Stomach (tissue), 9 donors: ENCODE results near the gene ALB. TPM values are rescaled to one million over a fixed set of nuclear protein-coding genes. Genes with fewer than 3 reads are reported as not detected.

Experiments used
- DNase-seq, 2 donors: peaks; one replicate each; pipeline versions ENCODE4 v3.0.0 to v3.0.0-alpha.2; 2013 to 2019
- H3K27ac ChIP-seq, 5 donors: fragments of 200-600 bp in 4 of 5; sonication (generic) in 4 of 5; one replicate each; pipeline ENCODE4 v1.5.1; 2013 to 2019; ENCODE audit warnings: mild to moderate bottlenecking in 1 of 5, moderate library complexity in 1 of 5
- H3K27me3 ChIP-seq, 3 donors: fragments of 200-600 bp; sonication (generic); one replicate each; pipeline ENCODE4 v1.5.1; 2017 to 2019; ENCODE audit warnings: mixed run types in 1 of 3
- H3K36me3 ChIP-seq, 4 donors: fragments of 200-600 bp; sonication (generic); 1 replicate in 3 of 4; 2 replicates in 1 of 4; pipeline ENCODE4 v1.5.1; 2016 to 2019
- H3K4me1 ChIP-seq, 4 donors: fragments of 200-600 bp; sonication (generic); one replicate each; pipeline ENCODE4 v1.5.1; 2016 to 2019
- H3K4me3 ChIP-seq, 4 donors: fragments of 200-600 bp; sonication (generic) in 3 of 4; one replicate each; pipeline ENCODE4 v1.5.1; 2016 to 2019; ENCODE audit warnings: mild to moderate bottlenecking in 1 of 4
- H3K9me3 ChIP-seq, 4 donors: fragments of 200-600 bp; sonication (generic); one replicate each; pipeline ENCODE4 v1.5.1; 2016 to 2019
- EP300 ChIP-seq: sonication (generic); formaldehyde crosslinking; IDR thresholded peaks from one replicate; pipeline ENCODE4 v1.6.1; 2017; ENCODE audit warnings: antibody characterized with exemption
- POLR2A ChIP-seq, 4 donors: fragments of 450-650 bp; IDR thresholded peaks; one replicate each; pipeline ENCODE4 v1.6.1; 2016; ENCODE audit warnings: antibody characterized with exemption in 4 of 4, control low read depth in 2 of 4, mild to moderate bottlenecking in 1 of 4, moderate library complexity in 1 of 4
- POLR2AphosphoS5 ChIP-seq, 3 donors: sonication (generic); formaldehyde crosslinking; IDR thresholded peaks; one replicate each; pipeline ENCODE4 v1.6.1; 2016; ENCODE audit warnings: antibody characterized with exemption in 3 of 3
- WGBS, 5 donors: extraction: QIAGEN DNeasy Blood & Tissue Kit in 3 of 5; methylation state at CpG; one replicate each; pipeline versions ENCODE4 v1.1.5 to v1.1.7; 2013 to 2018; 5-methylcytosine and 5-hydroxymethylcytosine counted together
- intact Hi-C: fragments of 100-400 bp; cut with DNase I; formaldehyde crosslinking; loops from one replicate; pipeline ENCODE4 v1.15.1; 2023; ENCODE audit warnings: low total_unique reads
- polyA plus RNA-seq, 3 donors: library from polyadenylated mRNA; stranded (reverse); fragments of 200-250 nt; gene quantifications; one replicate each; pipeline ENCODE4 v1.2.3, GENCODE V29; 2013
- total RNA-seq, 5 donors: library from RNA; depleted of rRNA; stranded (reverse); fragments of >200 nt; gene quantifications; one replicate each; pipeline versions ENCODE4 v1.1.0 to v1.2.3, GENCODE V29; 2014 to 2016
- TF ChIP-seq, protein P1 (sequence below), 7 experiments: fragments of 450-650 bp in 4 of 7; fragments of 200-600 bp in 3 of 7; sonication (generic) in 3 of 7; IDR thresholded peaks; one replicate each; pipeline ENCODE4 v1.5.1; 2016 to 2019; ENCODE audit warnings: antibody characterized with exemption in 7 of 7, control low read depth in 2 of 7, mild to moderate bottlenecking in 1 of 7
- donor health status: healthy with polysubstance abuse.
- donor health status: Bipolar disorder and iron deficiency.
- donor health status: healthy.

ALB gene
- total and polyA plus RNA-seq, 8 donors = 0.48 to 101 (median 3.0) TPM; not detected in 4

DNA sequence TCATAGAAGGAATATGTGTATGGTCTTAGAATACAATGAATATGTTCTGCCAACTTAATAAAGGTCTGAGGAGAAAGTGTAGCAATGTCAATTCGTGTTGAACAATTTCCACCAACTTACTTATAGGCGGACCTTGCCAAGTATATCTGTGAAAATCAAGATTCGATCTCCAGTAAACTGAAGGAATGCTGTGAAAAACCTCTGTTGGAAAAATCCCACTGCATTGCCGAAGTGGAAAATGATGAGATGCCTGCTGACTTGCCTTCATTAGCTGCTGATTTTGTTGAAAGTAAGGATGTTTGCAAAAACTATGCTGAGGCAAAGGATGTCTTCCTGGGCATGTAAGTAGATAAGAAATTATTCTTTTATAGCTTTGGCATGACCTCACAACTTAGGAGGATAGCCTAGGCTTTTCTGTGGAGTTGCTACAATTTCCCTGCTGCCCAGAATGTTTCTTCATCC is 9.2 kb downstream of the ALB start:
- Histone ChIP-seq H3K27ac (no peak overlapping the region), H3K9me3 (no peaks in the 10 kb centered on the region), H3K27me3 (no peaks in the 10 kb centered on the region), H3K4me3 (no peak overlapping the region), H3K4me1 (no peaks in the 10 kb centered on the region), H3K36me3 (no peaks in the 10 kb centered on the region)
- 43 to 66% (median 57%) methylated on average over 4 of the region's 4 CpGs for WGBS, 5 donors
- no peak for DNase-seq
- intact Hi-C loops = no loop called here
- TF ChIP-seq, protein P1, sequence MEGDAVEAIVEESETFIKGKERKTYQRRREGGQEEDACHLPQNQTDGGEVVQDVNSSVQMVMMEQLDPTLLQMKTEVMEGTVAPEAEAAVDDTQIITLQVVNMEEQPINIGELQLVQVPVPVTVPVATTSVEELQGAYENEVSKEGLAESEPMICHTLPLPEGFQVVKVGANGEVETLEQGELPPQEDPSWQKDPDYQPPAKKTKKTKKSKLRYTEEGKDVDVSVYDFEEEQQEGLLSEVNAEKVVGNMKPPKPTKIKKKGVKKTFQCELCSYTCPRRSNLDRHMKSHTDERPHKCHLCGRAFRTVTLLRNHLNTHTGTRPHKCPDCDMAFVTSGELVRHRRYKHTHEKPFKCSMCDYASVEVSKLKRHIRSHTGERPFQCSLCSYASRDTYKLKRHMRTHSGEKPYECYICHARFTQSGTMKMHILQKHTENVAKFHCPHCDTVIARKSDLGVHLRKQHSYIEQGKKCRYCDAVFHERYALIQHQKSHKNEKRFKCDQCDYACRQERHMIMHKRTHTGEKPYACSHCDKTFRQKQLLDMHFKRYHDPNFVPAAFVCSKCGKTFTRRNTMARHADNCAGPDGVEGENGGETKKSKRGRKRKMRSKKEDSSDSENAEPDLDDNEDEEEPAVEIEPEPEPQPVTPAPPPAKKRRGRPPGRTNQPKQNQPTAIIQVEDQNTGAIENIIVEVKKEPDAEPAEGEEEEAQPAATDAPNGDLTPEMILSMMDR (IDR thresholded peaks at IDR 0.05) = no peak
- TF ChIP-seq EP300 (no peak), POLR2A (IDR thresholded peaks at IDR 0.05) (no peak), POLR2AphosphoS5 (IDR thresholded peaks at IDR 0.05) (no peak)

- no peak for DNase-seq
- H3K4me1 ChIP-seq = no peaks in the 10 kb centered on the region
- H3K27ac ChIP-seq = no peak overlapping the region
- no peak overlapping the region for H3K4me3 ChIP-seq
- H3K36me3 ChIP-seq = no peaks in the 10 kb centered on the region
- 78 to 86% (median 84%) methylated on average over 2 of the region's 2 CpGs for WGBS, 5 donors
- TF ChIP-seq, protein P1 (IDR thresholded peaks at IDR 0.05) = no peak
- TF ChIP-seq EP300 = no peak
- no peak for TF ChIP-seq POLR2AphosphoS5 (IDR thresholded peaks at IDR 0.05)
- TF ChIP-seq POLR2A (IDR thresholded peaks at IDR 0.05) = no peak
- no peaks in the 10 kb centered on the region for H3K9me3 ChIP-seq
- no peaks in the 10 kb centered on the region for H3K27me3 ChIP-seq
- intact Hi-C loops = no loop called here
Measured at GRCh38 chr4:73414936-73415271, 10.8 kb downstream of the ALB start.

DNA sequence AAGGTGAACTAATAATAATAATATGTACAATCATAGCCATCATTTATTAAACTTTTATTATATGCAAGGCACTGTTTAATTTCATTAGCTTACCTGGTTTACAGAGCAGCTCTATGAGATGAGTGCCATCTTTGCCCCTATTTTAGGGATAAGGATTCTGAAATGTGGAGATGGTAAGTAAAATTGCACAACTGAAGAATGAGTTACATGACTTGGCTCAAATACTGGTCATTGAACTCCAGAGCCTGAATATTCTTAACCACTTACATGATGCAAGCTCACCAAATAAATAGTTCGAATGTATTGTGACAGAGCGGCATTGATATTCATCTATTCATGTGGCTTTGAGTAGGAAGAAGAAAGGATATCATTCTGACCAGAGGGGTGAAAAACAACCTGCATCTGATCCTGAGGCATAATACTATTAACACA is 11.7 kb downstream of the ALB start:
- Histone ChIP-seq H3K4me1 (no peaks in the 10 kb centered on the region), H3K27me3 (no peaks in the 10 kb centered on the region), H3K4me3 (no peak overlapping the region), H3K36me3 (no peaks in the 10 kb centered on the region), H3K9me3 (no peaks in the 10 kb centered on the region), H3K27ac (no peak overlapping the region)
- intact Hi-C loops = no loop called here
- 85 to 97% (median 90%) methylated on average over 2 of the region's 2 CpGs for WGBS, 5 donors
- TF ChIP-seq EP300 (no peak), POLR2AphosphoS5 (IDR thresholded peaks at IDR 0.05) (no peak)
- DNase-seq = no peak

DNA sequence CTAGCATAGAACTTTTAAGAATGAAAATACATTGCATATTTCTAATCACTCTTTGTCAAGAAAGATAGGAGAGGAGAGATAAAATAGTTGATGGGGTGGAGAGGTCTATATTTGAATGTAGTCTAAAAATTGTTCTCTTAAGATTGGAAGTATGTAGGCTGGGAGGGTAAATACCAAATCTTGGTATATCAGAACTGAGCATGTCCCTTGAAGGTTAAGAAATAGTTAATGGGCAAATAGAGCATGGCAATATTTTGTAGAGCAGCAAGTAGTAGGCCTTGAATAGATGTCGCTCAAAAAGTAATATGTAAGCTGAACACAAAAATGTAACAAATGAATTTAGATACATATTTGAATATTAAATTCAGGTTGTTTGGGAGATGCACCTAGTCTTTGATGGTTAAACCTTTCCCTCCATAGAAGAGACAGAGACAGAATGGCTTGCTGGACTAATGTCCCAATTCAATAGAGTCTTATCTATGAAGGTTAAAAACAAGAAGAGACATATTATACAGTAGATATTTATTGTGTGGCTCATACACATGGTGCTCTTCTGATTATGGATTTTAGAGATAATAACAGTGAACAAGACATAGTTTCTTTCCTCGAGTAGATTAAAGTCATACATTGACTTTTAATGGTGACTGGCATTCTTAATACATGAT is 12.5 kb downstream of the ALB start:
- intact Hi-C loops = no loop called here
- 69 to 82% (median 77%) methylated on average over 2 of the region's 2 CpGs for WGBS, 5 donors
- no peaks in the 10 kb centered on the region for H3K9me3 ChIP-seq
- no peak overlapping the region for H3K27ac ChIP-seq
- no peaks in the 10 kb centered on the region for H3K27me3 ChIP-seq
- H3K4me3 ChIP-seq = no peak overlapping the region
- TF ChIP-seq, protein P1 (IDR thresholded peaks at IDR 0.05) = no peak
- TF ChIP-seq POLR2AphosphoS5 (IDR thresholded peaks at IDR 0.05) = no peak
- no peaks in the 10 kb centered on the region for H3K36me3 ChIP-seq
- DNase-seq = no peak
- H3K4me1 ChIP-seq = no peaks in the 10 kb centered on the region

GRCh38 chr4:73417342-73417741 is 13.3 kb downstream of the ALB start:
- H3K9me3 ChIP-seq = no peaks in the 10 kb centered on the region

More at GRCh38 chr4:73417342-73417741, 13.3 kb downstream of the ALB start:
- intact Hi-C loops = no loop called here
- DNase-seq = no peak
- 79 to 96% (median 88%) methylated on average over 2 of the region's 2 CpGs for WGBS, 5 donors
- no peak for TF ChIP-seq POLR2AphosphoS5 (IDR thresholded peaks at IDR 0.05)
- TF ChIP-seq EP300 = no peak
- no peak for TF ChIP-seq POLR2A (IDR thresholded peaks at IDR 0.05)
- TF ChIP-seq, protein P1 (IDR thresholded peaks at IDR 0.05) = no peak
- Histone ChIP-seq H3K36me3 (no peaks in the 10 kb centered on the region), H3K27me3 (no peaks in the 10 kb centered on the region), H3K4me1 (no peaks in the 10 kb centered on the region), H3K4me3 (no peak overlapping the region), H3K27ac (no peak overlapping the region)
